ENCODE measurements around the gene POLR3G. TPM values are rescaled to one million over a fixed set of nuclear protein-coding genes. Genes with fewer than 3 reads are reported as not detected.
A peak's percentile ranks its signal among the peaks of the same experiment; 100 is the strongest.

The POLR3G gene
- total and polyA plus RNA-seq, 2 of the 13 experiments (the other 11 are each of a cell fraction or from before 2014, with no cell fraction given), result 1.2 to 7.3 TPM

- TF ChIP-seq NFAT5 (CRISPR knock-in tag; IDR thresholded peaks at IDR 0.05), result no peak
- peak; percentile 23; the same call in 1 of the 2 replicates for TF ChIP-seq ARID5B (CRISPR knock-in tag; IDR thresholded peaks at IDR 0.05)
- no peak for TF ChIP-seq ISL2 (CRISPR knock-in tag; IDR thresholded peaks at IDR 0.05)
- TF ChIP-seq KDM6A (CRISPR knock-in tag; IDR thresholded peaks at IDR 0.05; ENCODE audit: low read depth), result no peak
- no peak for TF ChIP-seq ZNF281 (CRISPR knock-in tag; IDR thresholded peaks at IDR 0.05; ENCODE audit: borderline replicate concordance)
- TF ChIP-seq POLR2AphosphoS5 (IDR thresholded peaks at IDR 0.05; ENCODE audit: low read depth, low read length), result no peak
- no peak for TF ChIP-seq ZNF773 (CRISPR knock-in tag; IDR thresholded peaks at IDR 0.05; ENCODE audit: borderline replicate concordance)
- no peak for TF ChIP-seq KMT2A (CRISPR knock-in tag; IDR thresholded peaks at IDR 0.05)
- TF ChIP-seq PBX3 (CRISPR knock-in tag; IDR thresholded peaks at IDR 0.05; ENCODE audit: borderline replicate concordance), result no peak
- TF ChIP-seq KDM5B (CRISPR knock-in tag; IDR thresholded peaks at IDR 0.05; ENCODE audit: borderline replicate concordance), result no peak
- TF ChIP-seq REL (CRISPR knock-in tag; conservative IDR thresholded peaks at IDR 0.05), result no peak
- TF ChIP-seq DDIT3 (CRISPR knock-in tag; IDR thresholded peaks at IDR 0.05), result no peak
- TF ChIP-seq TFE3 (CRISPR knock-in tag; IDR thresholded peaks at IDR 0.05), result no peak
- no peak for TF ChIP-seq ZKSCAN1 (IDR thresholded peaks at IDR 0.05; ENCODE audit: low read length)
- TF ChIP-seq CEBPG (CRISPR knock-in tag; IDR thresholded peaks at IDR 0.05), result peak; percentile 37; the same call in 1 of the 2 replicates
Measured at GRCh38 chr5:90547072-90547536, 72.4 kb downstream of the POLR3G start (continued).

All from HepG2 (cell line).